Hepatocyte (in vitro differentiated cells): ENCODE measurements around the gene CCL14. TPM values are rescaled to one million over a fixed set of nuclear protein-coding genes. Genes with fewer than 3 reads are reported as not detected.

Experiments
- DNase-seq: peaks from one replicate; pipeline ENCODE4 v3.0.0-alpha.2; 2016; ENCODE audit warnings: low spot score
- H2AFZ ChIP-seq: fragments of 200-600 bp; sonication (generic); 2 replicates; pipeline ENCODE4 v1.6.0; 2016; ENCODE audit warnings: antibody characterized with exemption, mild to moderate bottlenecking
- H3K27ac ChIP-seq: fragments of 200-600 bp; sonication (generic); 2 replicates; pipeline ENCODE4 v1.5.1; 2016; ENCODE audit warnings: mild to moderate bottlenecking
- H3K27me3 ChIP-seq: fragments of 200-600 bp; sonication (generic); 2 replicates; pipeline ENCODE4 v1.6.1; 2016
- H3K36me3 ChIP-seq: fragments of 200-600 bp; sonication (generic); replicated peaks from 2 replicates; pipeline ENCODE4 v1.5.1; 2016; ENCODE audit warnings: low read depth; ENCODE audit not compliant: insufficient read depth
- H3K4me1 ChIP-seq: fragments of 200-600 bp; sonication (generic); 2 replicates; pipeline ENCODE4 v1.5.1; 2016; ENCODE audit warnings: mild to moderate bottlenecking, moderate library complexity; ENCODE audit not compliant: insufficient read depth
- H3K4me2 ChIP-seq: fragments of 200-600 bp; sonication (generic); 2 replicates; pipeline ENCODE4 v1.6.0; 2016
- H3K4me3 ChIP-seq: fragments of 200-600 bp; sonication (generic); 2 replicates; pipeline ENCODE4 v1.5.1; 2016; ENCODE audit warnings: mild to moderate bottlenecking
- H3K79me2 ChIP-seq: fragments of 200-600 bp; sonication (generic); 2 replicates; pipeline ENCODE4 v1.6.0; 2017; ENCODE audit warnings: mild to moderate bottlenecking
- H3K9me2 ChIP-seq: fragments of 200-600 bp; sonication (generic); replicated peaks from 2 replicates; pipeline ENCODE4 v1.6.0; 2017; ENCODE audit warnings: mild to moderate bottlenecking; ENCODE audit not compliant: insufficient read depth
- H3K9me3 ChIP-seq: fragments of 200-600 bp; sonication (generic); 2 replicates; pipeline ENCODE4 v1.5.1; 2016; ENCODE audit warnings: low read depth, mild to moderate bottlenecking
- H4K20me1 ChIP-seq: fragments of 200-600 bp; sonication (generic); 2 replicates; pipeline ENCODE4 v1.6.0; 2016; ENCODE audit warnings: mild to moderate bottlenecking; ENCODE audit not compliant: insufficient read depth, poor library complexity, severe bottlenecking
- EZH2 ChIP-seq: fragments of 200-600 bp; sonication (generic); IDR thresholded peaks from 2 replicates; pipeline ENCODE4 v1.6.1; 2016; ENCODE audit warnings: antibody characterized with exemption, mild to moderate bottlenecking, borderline replicate concordance
- EZH2phosphoT487 ChIP-seq: fragments of 200-600 bp; sonication (generic); IDR thresholded peaks from one replicate; pipeline ENCODE4 v1.6.1; 2018; ENCODE audit warnings: antibody characterized with exemption, mild to moderate bottlenecking, low read depth, moderate library complexity; ENCODE audit not compliant: unreplicated experiment, severe bottlenecking
- WGBS: methylation state at CpG from one replicate; pipeline ENCODE4 v1.1.6; 2016; ENCODE audit warnings: low lambda C conversion rate; ENCODE audit errors: missing lambda C conversion rate; 5-methylcytosine and 5-hydroxymethylcytosine counted together
- polyA plus RNA-seq: library from polyadenylated mRNA; unstranded; fragments of >200 nt; fragmentation: Nextera tagmentation; extraction: Ambion mirVana; gene quantifications from 2 replicates; pipeline ENCODE4 v1.2.1, GENCODE V29; 2016
- total RNA-seq: library from RNA; depleted of rRNA; stranded (reverse); fragments of >200 nt; gene quantifications from 2 replicates; pipeline ENCODE4 v1.2.3, GENCODE V29; 2014
- TF ChIP-seq, protein P1 (sequence below): fragments of 200-600 bp; sonication (generic); IDR thresholded peaks from 2 replicates; pipeline ENCODE4 v1.5.1; 2016; ENCODE audit warnings: antibody characterized with exemption, mild to moderate bottlenecking; ENCODE audit not compliant: poor library complexity

Gene CCL14
- total and polyA plus RNA-seq, 2 experiments from 2014 or later, result 0.27 to 0.56 TPM

DNA sequence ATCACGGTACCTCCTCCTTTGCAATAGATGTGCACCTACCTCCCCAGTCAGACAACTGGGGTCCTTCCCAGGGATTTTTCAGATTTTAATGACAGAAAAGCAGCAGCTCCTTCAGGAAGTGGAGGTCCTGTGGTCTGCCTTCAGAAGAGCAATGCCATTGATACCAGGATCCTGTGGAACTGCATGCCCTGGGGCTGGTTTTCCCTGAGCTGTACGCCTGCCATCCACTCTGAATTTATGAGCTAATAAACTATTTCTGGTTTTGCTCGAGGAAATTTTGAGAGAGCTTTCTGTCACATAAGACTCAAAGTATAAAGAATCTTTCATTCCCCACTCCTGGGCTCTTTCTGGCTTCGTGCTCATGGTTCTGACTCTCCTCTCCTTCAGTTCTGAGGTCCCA, 41.2 kb upstream of the CCL14 start:
- Histone ChIP-seq H3K4me2 (no peak overlapping the region), H3K36me3 (no peaks in the 10 kb centered on the region), H3K27ac (no peak overlapping the region), H3K27me3 (no peaks in the 10 kb centered on the region), H3K4me1 (no peaks in the 10 kb centered on the region), H3K9me3 (no peaks in the 10 kb centered on the region), H2AFZ (no peak overlapping the region), H3K79me2 (no peaks in the 10 kb centered on the region), H4K20me1 (no peaks in the 10 kb centered on the region), H3K4me3 (no peak overlapping the region), H3K9me2 (no peaks in the 10 kb centered on the region)
- WGBS, result 38% methylated on average over 4 of the region's 4 CpGs
- TF ChIP-seq EZH2phosphoT487 (no peak), EZH2 (no peak)
- TF ChIP-seq, protein P1, sequence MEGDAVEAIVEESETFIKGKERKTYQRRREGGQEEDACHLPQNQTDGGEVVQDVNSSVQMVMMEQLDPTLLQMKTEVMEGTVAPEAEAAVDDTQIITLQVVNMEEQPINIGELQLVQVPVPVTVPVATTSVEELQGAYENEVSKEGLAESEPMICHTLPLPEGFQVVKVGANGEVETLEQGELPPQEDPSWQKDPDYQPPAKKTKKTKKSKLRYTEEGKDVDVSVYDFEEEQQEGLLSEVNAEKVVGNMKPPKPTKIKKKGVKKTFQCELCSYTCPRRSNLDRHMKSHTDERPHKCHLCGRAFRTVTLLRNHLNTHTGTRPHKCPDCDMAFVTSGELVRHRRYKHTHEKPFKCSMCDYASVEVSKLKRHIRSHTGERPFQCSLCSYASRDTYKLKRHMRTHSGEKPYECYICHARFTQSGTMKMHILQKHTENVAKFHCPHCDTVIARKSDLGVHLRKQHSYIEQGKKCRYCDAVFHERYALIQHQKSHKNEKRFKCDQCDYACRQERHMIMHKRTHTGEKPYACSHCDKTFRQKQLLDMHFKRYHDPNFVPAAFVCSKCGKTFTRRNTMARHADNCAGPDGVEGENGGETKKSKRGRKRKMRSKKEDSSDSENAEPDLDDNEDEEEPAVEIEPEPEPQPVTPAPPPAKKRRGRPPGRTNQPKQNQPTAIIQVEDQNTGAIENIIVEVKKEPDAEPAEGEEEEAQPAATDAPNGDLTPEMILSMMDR, result no peak
- no peak for DNase-seq

DNA sequence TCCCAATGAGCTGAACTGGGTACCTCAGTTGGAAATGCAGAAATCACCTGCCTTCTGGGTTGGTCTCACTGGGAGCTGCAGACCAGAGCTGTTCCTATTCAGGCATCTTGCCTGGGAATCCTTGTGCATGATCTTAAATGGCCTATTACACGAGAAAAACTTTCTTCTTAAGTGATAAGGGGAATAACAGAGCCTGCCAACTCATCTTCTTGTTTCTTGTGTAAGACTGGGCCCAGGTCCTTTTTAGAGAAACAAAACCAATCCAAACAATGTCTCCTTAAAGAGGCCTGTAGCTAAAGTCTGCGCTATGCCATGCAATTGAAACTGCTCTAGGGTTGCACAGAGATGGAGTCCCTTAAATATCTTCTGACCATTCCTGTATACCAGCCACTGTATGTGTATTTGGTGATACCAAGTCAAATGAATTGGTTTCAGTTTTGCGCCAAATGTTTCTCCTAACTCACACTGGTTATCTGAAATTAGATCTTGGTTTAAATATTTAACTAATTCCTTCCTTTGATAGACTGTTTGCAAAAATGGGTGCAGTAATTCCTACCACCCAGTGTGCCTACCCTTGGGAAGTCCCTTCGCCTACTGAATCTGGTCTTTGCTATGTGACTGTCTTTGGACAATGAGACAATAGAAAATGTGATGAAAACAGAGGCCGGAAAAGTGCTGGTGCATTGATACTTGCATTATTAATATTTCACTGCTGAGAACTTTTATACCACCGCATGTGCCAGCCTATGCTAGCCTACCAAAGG, 37.8 kb upstream of the CCL14 start:
- Histone ChIP-seq H2AFZ (no peak overlapping the region), H3K9me2 (no peaks in the 10 kb centered on the region), H3K79me2 (no peaks in the 10 kb centered on the region), H3K36me3 (no peaks in the 10 kb centered on the region), H3K4me3 (no peak overlapping the region), H3K27ac (no peak overlapping the region), H4K20me1 (no peaks in the 10 kb centered on the region), H3K27me3 (peaks cover 11% of the 10 kb centered on the region), H3K4me2 (no peak overlapping the region), H3K9me3 (no peaks in the 10 kb centered on the region), H3K4me1 (no peaks in the 10 kb centered on the region)
- DNase-seq, result no peak
- TF ChIP-seq EZH2 (no peak), EZH2phosphoT487 (no peak)
- TF ChIP-seq, protein P1, result no peak
- WGBS, result 89% methylated on average over 6 of the region's 6 CpGs

DNA sequence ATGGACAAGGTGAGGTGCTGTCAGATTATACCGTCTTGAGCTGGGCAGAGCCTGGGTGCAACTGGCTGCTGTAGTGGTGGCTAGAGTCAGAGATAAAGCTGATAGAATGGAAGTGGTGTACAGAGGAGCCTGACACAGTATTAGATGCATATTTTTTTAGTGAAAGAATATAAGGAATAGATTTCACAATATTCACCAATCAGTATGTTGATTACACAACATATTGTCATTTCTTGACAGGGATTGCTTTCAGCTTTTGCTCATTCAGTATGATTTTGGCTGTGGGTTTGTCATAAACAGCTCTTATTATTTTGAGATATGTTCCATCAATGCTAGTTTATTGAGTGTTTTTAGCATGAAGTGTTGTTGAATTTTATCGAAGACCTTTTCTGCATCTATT, 32.9 kb upstream of the CCL14 start:
- Histone ChIP-seq H3K27me3 (peaks cover 14% of the 10 kb centered on the region), H3K36me3 (no peaks in the 10 kb centered on the region), H3K9me3 (no peaks in the 10 kb centered on the region), H2AFZ (no peak overlapping the region), H4K20me1 (no peaks in the 10 kb centered on the region), H3K4me2 (no peak overlapping the region), H3K9me2 (no peaks in the 10 kb centered on the region), H3K4me1 (no peaks in the 10 kb centered on the region), H3K27ac (no peak overlapping the region), H3K79me2 (no peaks in the 10 kb centered on the region), H3K4me3 (no peak overlapping the region)
- TF ChIP-seq, protein P1, result no peak
- TF ChIP-seq EZH2 (no peak), EZH2phosphoT487 (no peak)
- 91% methylated on average over 2 of the region's 2 CpGs for WGBS
- DNase-seq, result no peak
